Stimulated activated naive B cell treated with anti-CD40 and anti-IgM and Interleukin-4, amounts not matched to agents 10 μg/mL and 1 μg/mL and 100 μg/mL, for 72 hours (primary cell): Measurements from ENCODE around the gene RPS6KA6.
A peak's percentile ranks its signal among the peaks of the same experiment; 100 is the strongest.

Source experiments
- ATAC-seq, 2 donors: fragments of 150-1000 bp; cut with Tn5 transposase; replicated peaks; 2 replicates each; pipeline ENCODE4 v1.10.0; 2021; ENCODE audit warnings: moderate library complexity in 1 of 2
- DNase-seq: peaks from one replicate; pipeline ENCODE4 v3.0.0; 2021
- H3K27ac Mint-ChIP-seq: one replicate; pipeline ENCODE4 v1.8.0; 2022; ENCODE audit warnings: mild to moderate bottlenecking, mixed read lengths
- H3K27me3 Mint-ChIP-seq, 2 donors: one replicate each; pipeline ENCODE4 v1.8.0; 2022; ENCODE audit warnings: mixed read lengths in 2 of 2
- H3K36me3 Mint-ChIP-seq, 2 donors: one replicate each; pipeline ENCODE4 v1.8.0; 2022; ENCODE audit warnings: mixed read lengths in 2 of 2, mild to moderate bottlenecking in 1 of 2
- H3K4me1 Mint-ChIP-seq, 2 donors: one replicate each; pipeline ENCODE4 v1.8.0; 2022; ENCODE audit warnings: mixed read lengths in 2 of 2, mild to moderate bottlenecking in 1 of 2
- H3K4me3 Mint-ChIP-seq, 2 donors: one replicate each; pipeline ENCODE4 v1.8.0; 2022; ENCODE audit warnings: mild to moderate bottlenecking in 2 of 2, mixed read lengths in 2 of 2, moderate library complexity in 1 of 2
- H3K9me3 Mint-ChIP-seq, 2 donors: one replicate each; pipeline ENCODE4 v1.8.0; 2022; ENCODE audit warnings: mixed read lengths in 2 of 2, mild to moderate bottlenecking in 1 of 2

RPS6KA6 gene

DNA sequence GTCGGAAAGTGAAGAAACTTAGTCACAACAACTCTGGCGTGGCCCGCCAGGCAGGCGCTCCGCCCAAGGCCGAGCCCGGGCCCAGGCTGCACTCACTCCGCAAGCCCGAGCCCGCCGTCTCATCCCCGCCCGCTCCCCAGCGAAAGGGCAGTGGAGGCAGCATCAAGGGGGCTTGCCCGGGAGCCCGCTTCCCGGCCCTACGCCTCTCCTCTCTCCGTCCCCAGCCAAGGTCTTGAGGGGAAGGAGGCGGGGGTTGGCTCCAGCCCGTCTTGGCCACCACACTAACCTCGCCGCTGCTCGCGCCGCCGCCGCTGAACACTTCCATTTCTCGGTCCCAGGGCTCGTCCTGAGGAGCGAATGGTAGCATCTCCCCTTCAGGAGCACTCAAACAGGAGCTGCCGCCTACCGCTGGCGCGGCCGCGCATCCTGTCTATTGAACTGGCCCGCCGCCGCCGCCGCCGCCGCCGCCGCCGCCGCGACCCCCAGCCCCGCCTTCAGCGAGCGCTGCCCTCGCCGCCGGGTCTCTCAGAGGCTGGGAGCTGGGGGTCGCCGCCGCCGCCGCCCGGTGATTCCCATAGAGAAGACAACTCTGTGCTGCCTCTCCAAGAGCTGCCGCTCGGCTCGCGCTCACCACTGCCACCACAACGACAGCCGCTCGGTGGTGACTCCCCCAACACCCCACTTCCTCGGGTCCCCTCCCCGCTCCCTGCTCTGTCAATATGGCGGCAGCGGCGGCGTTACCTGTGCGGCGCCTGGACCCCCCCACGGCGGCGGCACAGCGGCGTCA lies at the start of gene RPS6KA6:
Gene RPS6KA6 (minus strand): TSS at position 667 of the 787 bp plus-strand sequence. CDS start 300 bp downstream, at position 367.
- Mint-ChIP-seq H3K4me1 (peaks cover 0 to 5% of the 10 kb centered on the region in 2 donors), H3K36me3 (peaks cover 0 to 4% of the 10 kb centered on the region in 2 donors), H3K27me3 (peaks cover 4 to 19% of the 10 kb centered on the region in 2 donors), H3K4me3 (peak within 1 kb of the TSS; percentile 73 to 78), H3K9me3 (peaks cover 4 to 5% of the 10 kb centered on the region in 2 donors), H3K27ac (no peak within 1 kb of the TSS)
- ATAC-seq, result peak; percentile 62 to 66
- peak; percentile 4 for DNase-seq

GRCh38 chrX:84224741-84225140 lies 36.7 kb upstream of the RPS6KA6 start:
- DNase-seq (no peak), ATAC-seq (no peak)
- Mint-ChIP-seq H3K9me3 (no peaks in the 10 kb centered on the region), H3K4me3 (no peak overlapping the region), H3K27ac (no peak overlapping the region), H3K36me3 (no peaks in the 10 kb centered on the region), H3K4me1 (no peaks in the 10 kb centered on the region), H3K27me3 (no peaks in the 10 kb centered on the region)

DNA sequence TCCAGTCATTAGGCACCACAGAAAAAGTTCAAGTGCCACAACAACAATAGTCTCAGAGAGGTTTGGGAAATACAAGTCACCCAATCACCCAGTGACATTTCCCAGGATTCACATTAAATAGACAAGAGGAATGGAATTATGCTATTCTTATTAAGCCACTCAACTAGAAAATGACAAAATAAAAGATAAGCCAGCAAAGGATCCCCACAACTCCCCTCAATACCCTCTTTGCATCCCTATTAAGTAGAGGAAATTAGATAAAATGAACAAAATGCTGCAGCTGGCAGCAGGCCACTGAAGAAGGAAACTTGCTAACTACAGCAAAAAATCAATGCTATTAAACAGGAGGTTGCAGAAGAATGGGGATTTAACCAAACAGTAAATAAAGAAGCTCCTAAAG lies 35.3 kb upstream of the RPS6KA6 start:
- Mint-ChIP-seq H3K4me3 (no peak overlapping the region), H3K4me1 (no peaks in the 10 kb centered on the region), H3K27me3 (no peaks in the 10 kb centered on the region), H3K27ac (no peak overlapping the region), H3K9me3 (no peaks in the 10 kb centered on the region), H3K36me3 (no peaks in the 10 kb centered on the region)
- no peak for ATAC-seq
- DNase-seq, result no peak

- Mint-ChIP-seq H3K4me3 (no peak overlapping the region), H3K9me3 (no peaks in the 10 kb centered on the region), H3K4me1 (no peaks in the 10 kb centered on the region), H3K36me3 (no peaks in the 10 kb centered on the region), H3K27me3 (no peaks in the 10 kb centered on the region), H3K27ac (no peak overlapping the region)
- DNase-seq (no peak), ATAC-seq (no peak)
These were observed 33.2 kb upstream of the RPS6KA6 start for GRCh38 chrX:84221181-84221580.

GRCh38 chrX:84219551-84219950 lies 31.6 kb upstream of the RPS6KA6 start:
- Mint-ChIP-seq H3K9me3 (no peaks in the 10 kb centered on the region), H3K27me3 (no peaks in the 10 kb centered on the region), H3K36me3 (no peaks in the 10 kb centered on the region), H3K4me3 (no peak overlapping the region), H3K27ac (no peak overlapping the region), H3K4me1 (no peaks in the 10 kb centered on the region)
- DNase-seq (no peak), ATAC-seq (no peak)

GRCh38 chrX:84218726-84219125 lies 30.7 kb upstream of the RPS6KA6 start:
- no peaks in the 10 kb centered on the region for H3K4me1 Mint-ChIP-seq
- H3K36me3 Mint-ChIP-seq, result no peaks in the 10 kb centered on the region
- ATAC-seq, result no peak

DNA sequence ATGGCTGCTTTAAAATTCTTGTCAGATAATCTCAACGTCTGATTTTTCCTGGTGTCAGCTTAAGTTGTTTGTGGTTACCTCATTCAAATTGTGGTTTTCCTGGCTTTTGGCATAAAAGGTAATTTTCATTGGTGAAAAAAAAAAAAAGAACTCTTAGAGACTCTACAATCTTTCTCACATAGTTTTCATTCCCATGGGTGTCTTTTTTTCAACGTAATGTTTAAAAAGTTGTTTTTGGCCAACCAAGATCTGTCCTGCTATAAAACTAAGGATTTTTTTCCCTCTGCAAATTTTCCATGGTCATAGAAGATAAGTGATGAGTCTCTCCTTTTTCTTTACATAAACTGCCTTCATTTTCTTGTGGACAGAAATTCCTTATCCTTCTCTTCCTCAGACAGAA lies 28.9 kb upstream of the RPS6KA6 start:
- no peak overlapping the region for H3K4me3 Mint-ChIP-seq
- DNase-seq (no peak), ATAC-seq (no peak)
- peaks cover 0 to 1% of the 10 kb centered on the region in 2 donors for H3K9me3 Mint-ChIP-seq
- H3K27me3 Mint-ChIP-seq, result no peaks in the 10 kb centered on the region
- no peaks in the 10 kb centered on the region for H3K4me1 Mint-ChIP-seq
- no peaks in the 10 kb centered on the region for H3K36me3 Mint-ChIP-seq
- no peak overlapping the region for H3K27ac Mint-ChIP-seq

More at GRCh38 chrX:84218726-84219125, 30.7 kb upstream of the RPS6KA6 start:
- Mint-ChIP-seq H3K27me3 (no peaks in the 10 kb centered on the region), H3K4me3 (no peak overlapping the region), H3K9me3 (peaks cover 0 to 1% of the 10 kb centered on the region in 2 donors), H3K27ac (no peak overlapping the region)
- no peak for DNase-seq

GRCh38 chrX:84216406-84216805 lies 28.4 kb upstream of the RPS6KA6 start:
- no peaks in the 10 kb centered on the region for H3K4me1 Mint-ChIP-seq
- no peaks in the 10 kb centered on the region for H3K36me3 Mint-ChIP-seq
- peaks cover 0 to 1% of the 10 kb centered on the region in 2 donors for H3K9me3 Mint-ChIP-seq
- ATAC-seq (no peak), DNase-seq (no peak)
- no peaks in the 10 kb centered on the region for H3K27me3 Mint-ChIP-seq
- H3K27ac Mint-ChIP-seq, result no peak overlapping the region
- H3K4me3 Mint-ChIP-seq, result no peak overlapping the region

DNA sequence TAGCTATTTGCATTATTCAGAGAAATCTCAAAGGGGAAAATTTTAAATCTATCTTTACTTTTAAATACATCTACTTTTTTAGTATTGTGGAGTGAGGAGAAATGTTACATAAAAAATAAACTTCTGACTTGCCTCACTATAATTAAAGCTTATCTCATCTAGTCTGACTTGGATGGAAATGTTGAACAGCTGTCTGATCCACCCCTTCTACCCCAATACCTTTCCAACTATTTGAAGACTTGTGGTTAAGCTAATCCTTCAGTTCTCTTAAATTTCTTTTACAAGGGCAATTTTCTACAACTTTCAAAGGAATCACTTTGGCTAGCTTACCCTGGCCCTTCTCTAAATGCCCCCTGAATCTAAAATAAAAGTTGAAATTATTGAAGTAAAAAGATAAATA lies 17.3 kb upstream of the RPS6KA6 start:
- H3K9me3 Mint-ChIP-seq, result peaks cover 0 to 2% of the 10 kb centered on the region in 2 donors
- no peak for ATAC-seq
- no peaks in the 10 kb centered on the region for H3K4me1 Mint-ChIP-seq
- no peak for DNase-seq
- no peaks in the 10 kb centered on the region for H3K27me3 Mint-ChIP-seq
- no peaks in the 10 kb centered on the region for H3K36me3 Mint-ChIP-seq
- no peak overlapping the region for H3K27ac Mint-ChIP-seq
- no peak overlapping the region for H3K4me3 Mint-ChIP-seq

- no peak for DNase-seq
These were observed 11.7 kb upstream of the RPS6KA6 start for GRCh38 chrX:84199688-84200087.

DNA sequence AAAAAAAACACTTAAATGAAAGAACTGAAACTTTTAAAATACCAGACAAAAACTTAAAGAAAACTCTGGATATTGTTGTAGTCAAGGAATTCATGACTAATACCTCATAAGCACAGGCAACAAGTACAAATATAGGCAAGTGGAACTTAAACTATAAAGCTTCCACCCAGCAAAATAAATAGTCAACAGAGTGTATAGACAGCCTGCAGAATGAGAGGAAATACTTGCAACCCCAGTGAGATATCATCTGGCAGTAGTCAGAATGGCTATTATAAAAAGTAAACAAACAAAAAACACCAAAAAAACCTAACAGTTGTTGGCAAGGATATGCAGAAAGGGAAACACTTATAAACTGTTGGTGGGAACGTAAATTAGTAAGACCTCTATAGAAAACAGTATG lies 9.6 kb upstream of the RPS6KA6 start:
- no peaks in the 10 kb centered on the region for H3K4me1 Mint-ChIP-seq
- no peak for ATAC-seq
- H3K4me3 Mint-ChIP-seq, result no peak overlapping the region

More at GRCh38 chrX:84199688-84200087, 11.7 kb upstream of the RPS6KA6 start:
- Mint-ChIP-seq H3K36me3 (no peaks in the 10 kb centered on the region), H3K4me3 (no peak overlapping the region), H3K9me3 (no peaks in the 10 kb centered on the region), H3K27ac (no peak overlapping the region), H3K4me1 (no peaks in the 10 kb centered on the region), H3K27me3 (no peaks in the 10 kb centered on the region)
- no peak for ATAC-seq

GRCh38 chrX:84192006-84192405 lies 4.0 kb upstream of the RPS6KA6 start:
- no peak overlapping the region for H3K27ac Mint-ChIP-seq
- DNase-seq, result no peak
- peaks cover 4 to 5% of the 10 kb centered on the region in 2 donors for H3K9me3 Mint-ChIP-seq
- peaks cover 0 to 2% of the 10 kb centered on the region in 2 donors for H3K4me1 Mint-ChIP-seq
- no peak overlapping the region for H3K4me3 Mint-ChIP-seq
- H3K36me3 Mint-ChIP-seq, result peaks cover 0 to 4% of the 10 kb centered on the region in 2 donors
- H3K27me3 Mint-ChIP-seq, result peaks cover 4 to 15% of the 10 kb centered on the region in 2 donors
- ATAC-seq, result no peak

More for the DNA sequence above, 9.6 kb upstream of the RPS6KA6 start:
- H3K27ac Mint-ChIP-seq, result no peak overlapping the region
- H3K36me3 Mint-ChIP-seq, result no peaks in the 10 kb centered on the region
- DNase-seq, result no peak
- no peaks in the 10 kb centered on the region for H3K9me3 Mint-ChIP-seq
- no peaks in the 10 kb centered on the region for H3K27me3 Mint-ChIP-seq

GRCh38 chrX:84189125-84189524 lies 1.1 kb upstream of the RPS6KA6 start:
- Mint-ChIP-seq H3K4me1 (peaks cover 0 to 5% of the 10 kb centered on the region in 2 donors), H3K9me3 (peaks cover 4 to 5% of the 10 kb centered on the region in 2 donors), H3K27me3 (peaks cover 4 to 19% of the 10 kb centered on the region in 2 donors), H3K4me3 (no peak overlapping the region), H3K36me3 (peaks cover 0 to 4% of the 10 kb centered on the region in 2 donors), H3K27ac (no peak overlapping the region)
- no peak for ATAC-seq
- no peak for DNase-seq

GRCh38 chrX:84188320-84188834 lies 378 bp upstream of the RPS6KA6 start:
- peaks cover 4 to 5% of the 10 kb centered on the region in 2 donors for H3K9me3 Mint-ChIP-seq
- ATAC-seq (peak; percentile 57 to 70), DNase-seq (no peak)
- peak overlapping the region; percentile 73 to 78 for H3K4me3 Mint-ChIP-seq
- peaks cover 0 to 4% of the 10 kb centered on the region in 2 donors for H3K36me3 Mint-ChIP-seq
- H3K27me3 Mint-ChIP-seq, result peaks cover 4 to 19% of the 10 kb centered on the region in 2 donors
- H3K4me1 Mint-ChIP-seq, result peaks cover 0 to 5% of the 10 kb centered on the region in 2 donors
- no peak overlapping the region for H3K27ac Mint-ChIP-seq
